Astrocyte (in vitro differentiated cells and primary cell): ENCODE results near the gene CYLD. TPM values are rescaled to one million over a fixed set of nuclear protein-coding genes. Genes with fewer than 3 reads are reported as not detected.

Source experiments
- DNase-seq: peaks from one replicate; pipeline ENCODE4 v3.0.0-alpha.2; 2010; ENCODE audit warnings: low read depth
- FAIRE-seq: peaks from 2 replicates; lab custom pipeline; 2011; peaks lifted over from hg19 to GRCh38; lab: Jason Lieb, UNC
- H2AFZ ChIP-seq: 2 replicates; pipeline ENCODE4 v1.6.0; 2012; ENCODE audit warnings: low read depth, low read length, inconsistent platforms
- H3K27ac ChIP-seq: 2 replicates; pipeline ENCODE4 v1.5.1; 2011; ENCODE audit warnings: low read depth, low read length, inconsistent platforms
- H3K27me3 ChIP-seq: 2 replicates; pipeline ENCODE4 v1.6.0; 2011; ENCODE audit warnings: low read length, inconsistent platforms; ENCODE audit not compliant: insufficient read depth
- H3K36me3 ChIP-seq: 2 replicates; pipeline ENCODE4 v1.5.1; 2011; ENCODE audit warnings: low read length, inconsistent platforms; ENCODE audit not compliant: insufficient read depth
- H3K4me1 ChIP-seq: 2 replicates; pipeline ENCODE4 v1.5.1; 2011; ENCODE audit warnings: low read length, inconsistent platforms; ENCODE audit not compliant: insufficient read depth
- H3K4me2 ChIP-seq: 2 replicates; pipeline ENCODE4 v1.6.0; 2012; ENCODE audit warnings: low read length, inconsistent platforms
- H3K4me3 ChIP-seq: 2 replicates; pipeline ENCODE4 v1.5.1; 2011; ENCODE audit warnings: low read depth, mild to moderate bottlenecking, low read length, inconsistent platforms; ENCODE audit not compliant: insufficient read depth
- H3K79me2 ChIP-seq: 2 replicates; pipeline ENCODE4 v1.6.0; 2012; ENCODE audit warnings: mild to moderate bottlenecking, low read length, inconsistent platforms; ENCODE audit not compliant: insufficient read depth
- H3K9ac ChIP-seq: 2 replicates; pipeline ENCODE4 v1.6.0; 2012; ENCODE audit warnings: mild to moderate bottlenecking, low read length, inconsistent platforms
- H3K9me3 ChIP-seq: 2 replicates; pipeline ENCODE4 v1.5.1; 2012; ENCODE audit warnings: low read depth, mild to moderate bottlenecking, low read length, inconsistent platforms; ENCODE audit not compliant: insufficient read depth
- H4K20me1 ChIP-seq: 2 replicates; pipeline ENCODE4 v1.6.0; 2012; ENCODE audit warnings: low read length, inconsistent platforms; ENCODE audit not compliant: insufficient read depth
- H3K27ac Mint-ChIP-seq: one replicate; pipeline ENCODE4 v1.8.0; 2021; ENCODE audit warnings: mild to moderate bottlenecking, mixed read lengths; ENCODE audit not compliant: unreplicated experiment
- H3K27me3 Mint-ChIP-seq: one replicate; pipeline ENCODE4 v1.8.0; 2021; ENCODE audit warnings: low read depth, mixed read lengths; ENCODE audit not compliant: unreplicated experiment
- H3K36me3 Mint-ChIP-seq: one replicate; pipeline ENCODE4 v1.8.0; 2021; ENCODE audit warnings: low read depth, mixed read lengths; ENCODE audit not compliant: unreplicated experiment
- H3K4me1 Mint-ChIP-seq: one replicate; pipeline ENCODE4 v1.8.0; 2021; ENCODE audit warnings: low read depth, mixed read lengths; ENCODE audit not compliant: unreplicated experiment
- H3K4me3 Mint-ChIP-seq: one replicate; pipeline ENCODE4 v1.8.0; 2021; ENCODE audit warnings: mild to moderate bottlenecking, moderate library complexity, mixed read lengths; ENCODE audit not compliant: unreplicated experiment
- H3K9me3 Mint-ChIP-seq: one replicate; pipeline ENCODE4 v1.8.0; 2021; ENCODE audit warnings: mild to moderate bottlenecking, mixed read lengths; ENCODE audit not compliant: unreplicated experiment
- EZH2 ChIP-seq: IDR thresholded peaks from 2 replicates; pipeline ENCODE4 v1.6.1; 2012; ENCODE audit warnings: mild to moderate bottlenecking, low read length, inconsistent platforms; ENCODE audit not compliant: insufficient read depth
- total RNA-seq: library from RNA; stranded (reverse); gene quantifications from 2 replicates; pipeline ENCODE4 v1.2.1, GENCODE V29; 2021
- TF ChIP-seq, protein P1 (sequence below): IDR thresholded peaks from 2 replicates; pipeline ENCODE4 v1.5.1; 2011; ENCODE audit warnings: low read depth, mild to moderate bottlenecking, inconsistent platforms, low read length, moderate library complexity; ENCODE audit not compliant: insufficient read depth

Gene CYLD
- total RNA-seq, 1 donor from 2014 or later: 34.2 TPM

- no peak overlapping the region for H3K4me3 ChIP-seq
- no peaks in the 10 kb centered on the region for H3K36me3 ChIP-seq
- TF ChIP-seq EZH2: no peak
- TF ChIP-seq, protein P1, sequence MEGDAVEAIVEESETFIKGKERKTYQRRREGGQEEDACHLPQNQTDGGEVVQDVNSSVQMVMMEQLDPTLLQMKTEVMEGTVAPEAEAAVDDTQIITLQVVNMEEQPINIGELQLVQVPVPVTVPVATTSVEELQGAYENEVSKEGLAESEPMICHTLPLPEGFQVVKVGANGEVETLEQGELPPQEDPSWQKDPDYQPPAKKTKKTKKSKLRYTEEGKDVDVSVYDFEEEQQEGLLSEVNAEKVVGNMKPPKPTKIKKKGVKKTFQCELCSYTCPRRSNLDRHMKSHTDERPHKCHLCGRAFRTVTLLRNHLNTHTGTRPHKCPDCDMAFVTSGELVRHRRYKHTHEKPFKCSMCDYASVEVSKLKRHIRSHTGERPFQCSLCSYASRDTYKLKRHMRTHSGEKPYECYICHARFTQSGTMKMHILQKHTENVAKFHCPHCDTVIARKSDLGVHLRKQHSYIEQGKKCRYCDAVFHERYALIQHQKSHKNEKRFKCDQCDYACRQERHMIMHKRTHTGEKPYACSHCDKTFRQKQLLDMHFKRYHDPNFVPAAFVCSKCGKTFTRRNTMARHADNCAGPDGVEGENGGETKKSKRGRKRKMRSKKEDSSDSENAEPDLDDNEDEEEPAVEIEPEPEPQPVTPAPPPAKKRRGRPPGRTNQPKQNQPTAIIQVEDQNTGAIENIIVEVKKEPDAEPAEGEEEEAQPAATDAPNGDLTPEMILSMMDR: no peak
- H3K79me2 ChIP-seq: no peaks in the 10 kb centered on the region
- FAIRE-seq (no peak), DNase-seq (no peak)
- no peaks in the 10 kb centered on the region for H3K9me3 ChIP-seq
- peaks cover 5% of the 10 kb centered on the region for H3K4me1 ChIP-seq
- Mint-ChIP-seq H3K4me1 (no peaks in the 10 kb centered on the region), H3K27ac (no peak overlapping the region), H3K36me3 (peaks cover 4% of the 10 kb centered on the region), H3K27me3 (peaks cover 21% of the 10 kb centered on the region), H3K9me3 (peaks cover 7% of the 10 kb centered on the region), H3K4me3 (no peak overlapping the region)
- H3K4me2 ChIP-seq: no peak overlapping the region
- no peak overlapping the region for H3K9ac ChIP-seq
- no peak overlapping the region for H2AFZ ChIP-seq
- no peak overlapping the region for H3K27ac ChIP-seq
- peaks cover 13% of the 10 kb centered on the region for H3K27me3 ChIP-seq
- H4K20me1 ChIP-seq: no peaks in the 10 kb centered on the region
Measured at GRCh38 chr16:50837324-50837723, 95.4 kb downstream of the CYLD start.

DNA sequence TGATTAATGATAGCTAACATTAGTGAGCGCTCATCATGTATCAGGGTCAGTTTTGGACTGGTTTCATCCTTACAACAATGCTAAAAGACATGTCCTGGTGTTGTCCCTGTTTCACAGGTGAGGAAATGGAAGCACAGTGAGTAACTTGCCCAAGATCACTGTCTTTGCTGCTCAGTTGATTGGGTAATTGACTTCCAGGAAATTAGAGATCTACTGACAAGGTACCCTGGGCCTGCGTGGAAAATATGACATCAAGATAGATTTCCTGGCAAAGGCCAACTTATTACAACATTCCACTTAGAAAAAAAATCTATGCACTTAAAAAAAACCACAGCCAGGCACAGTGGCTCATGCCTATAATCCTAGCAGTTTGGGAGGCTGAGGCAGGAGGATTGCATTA, 96.3 kb downstream of the CYLD start:
- Mint-ChIP-seq H3K27me3 (peaks cover 27% of the 10 kb centered on the region), H3K36me3 (peaks cover 4% of the 10 kb centered on the region), H3K4me1 (no peaks in the 10 kb centered on the region), H3K4me3 (no peak overlapping the region), H3K9me3 (peaks cover 5% of the 10 kb centered on the region), H3K27ac (no peak overlapping the region)
- Histone ChIP-seq H3K4me3 (no peak overlapping the region), H3K4me2 (no peak overlapping the region), H3K36me3 (no peaks in the 10 kb centered on the region), H3K27me3 (peaks cover 13% of the 10 kb centered on the region), H2AFZ (no peak overlapping the region), H4K20me1 (no peaks in the 10 kb centered on the region), H3K9ac (no peak overlapping the region), H3K9me3 (no peaks in the 10 kb centered on the region), H3K79me2 (no peaks in the 10 kb centered on the region), H3K4me1 (peaks cover 5% of the 10 kb centered on the region), H3K27ac (no peak overlapping the region)
- DNase-seq (no peak), FAIRE-seq (no peak)
- TF ChIP-seq, protein P1: no peak
- no peak for TF ChIP-seq EZH2

DNA sequence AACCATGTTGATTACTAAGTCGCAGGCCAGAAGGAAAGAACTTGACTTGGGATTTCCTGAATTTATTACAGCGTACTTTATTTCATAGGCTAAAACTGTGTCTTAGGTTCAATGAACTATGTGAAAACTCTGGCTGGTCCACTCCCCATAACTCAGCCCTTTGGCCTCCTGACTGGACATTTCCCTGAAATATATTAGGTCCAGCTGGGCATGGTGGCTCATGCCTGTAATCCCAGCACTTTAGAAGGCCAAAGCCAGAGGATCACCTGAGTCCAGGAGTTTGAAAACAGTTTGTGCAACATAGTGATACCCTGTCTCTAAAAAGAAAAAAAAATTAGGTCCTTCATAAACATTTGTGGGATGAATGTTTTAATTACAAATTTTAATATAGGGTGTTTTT, 97.0 kb downstream of the CYLD start:
- no peak overlapping the region for H3K27ac Mint-ChIP-seq
- peaks cover 5% of the 10 kb centered on the region for H3K9me3 Mint-ChIP-seq
- Histone ChIP-seq H3K9ac (no peak overlapping the region), H3K4me2 (no peak overlapping the region), H3K27me3 (peaks cover 13% of the 10 kb centered on the region), H3K36me3 (no peaks in the 10 kb centered on the region), H3K4me1 (peaks cover 5% of the 10 kb centered on the region), H4K20me1 (no peaks in the 10 kb centered on the region), H3K4me3 (no peak overlapping the region), H3K27ac (no peak overlapping the region), H2AFZ (no peak overlapping the region), H3K79me2 (no peaks in the 10 kb centered on the region), H3K9me3 (no peaks in the 10 kb centered on the region)
- no peak overlapping the region for H3K4me3 Mint-ChIP-seq
- TF ChIP-seq EZH2: no peak
- TF ChIP-seq, protein P1: no peak
- H3K4me1 Mint-ChIP-seq: peaks cover 4% of the 10 kb centered on the region
- DNase-seq: no peak
- H3K27me3 Mint-ChIP-seq: peaks cover 26% of the 10 kb centered on the region
- peaks cover 4% of the 10 kb centered on the region for H3K36me3 Mint-ChIP-seq
- FAIRE-seq: no peak
